Skeletal muscle satellite cell (primary cell): ENCODE data around the gene TACC3. TPM values are rescaled to one million over a fixed set of nuclear protein-coding genes. Genes with fewer than 3 reads are reported as not detected.

ENCODE experiments used
- H3K27me3 ChIP-seq: 2 replicates; pipeline ENCODE4 v1.7.0; 2013; ENCODE audit warnings: low read length; ENCODE audit not compliant: control insufficient read depth, insufficient read depth
- H3K36me3 ChIP-seq: 2 replicates; pipeline ENCODE4 v1.7.0; 2013; ENCODE audit warnings: mild to moderate bottlenecking, control low read depth, low read length; ENCODE audit not compliant: insufficient read depth
- H3K4me1 ChIP-seq: 2 replicates; pipeline ENCODE4 v1.7.0; 2013; ENCODE audit warnings: low read length; ENCODE audit not compliant: control insufficient read depth, insufficient read depth
- H3K4me2 ChIP-seq: 2 replicates; pipeline ENCODE4 v1.7.0; 2013; ENCODE audit warnings: mild to moderate bottlenecking, low read length
- H3K4me3 ChIP-seq: 2 replicates; pipeline ENCODE4 v1.7.0; 2013; ENCODE audit warnings: low read length
- H3K9ac ChIP-seq: 2 replicates; pipeline ENCODE4 v1.7.0; 2013; ENCODE audit warnings: mild to moderate bottlenecking, low read depth, low read length, moderate library complexity
- H3K9me3 ChIP-seq: replicated peaks from 2 replicates; pipeline ENCODE4 v1.7.0; 2013; ENCODE audit warnings: mild to moderate bottlenecking, control low read depth, low read length
- total RNA-seq: library from RNA; depleted of rRNA; stranded (reverse); fragments of >200 nt; gene quantifications from 2 replicates; pipeline ENCODE4 v1.2.3, GENCODE V29; 2012; rRNA removed

TACC3 gene
- total RNA-seq = 14.7 and 18.3 TPM in 2 replicates

DNA sequence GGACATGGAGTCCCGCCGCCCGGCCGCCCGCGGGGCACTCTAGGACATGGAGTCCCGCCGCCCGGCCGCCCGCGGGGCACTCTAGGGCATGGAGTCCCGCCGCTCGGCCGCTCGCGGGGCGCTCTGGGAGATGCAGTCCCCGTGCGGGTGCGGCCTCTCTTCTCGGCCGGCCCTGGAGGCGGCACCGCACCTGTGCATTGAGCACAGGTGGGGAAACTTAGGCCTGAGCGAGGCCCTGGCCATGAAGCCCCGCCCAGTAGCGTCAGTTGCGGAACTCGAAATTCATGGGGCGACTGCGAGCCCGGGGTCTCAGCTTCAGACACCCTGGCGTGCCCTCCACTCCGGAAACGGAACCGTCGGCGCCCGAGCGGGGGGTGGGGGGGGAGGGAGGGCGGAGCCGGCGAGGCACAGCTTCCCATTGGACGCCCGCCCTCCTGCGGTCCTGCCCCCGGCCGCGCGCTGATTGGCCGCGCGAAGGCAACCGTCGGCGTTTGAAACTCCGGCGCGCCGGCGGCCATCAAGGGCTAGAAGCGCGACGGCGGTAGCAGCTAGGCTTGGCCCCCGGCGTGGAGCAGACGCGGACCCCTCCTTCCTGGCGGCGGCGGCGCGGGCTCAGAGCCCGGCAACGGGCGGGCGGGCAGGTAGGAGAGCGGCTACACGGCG lies at the start of gene TACC3, which contains the start of gene TMEM129:
TSS of gene TACC3 (plus strand) at position 519 of the 663 bp plus-strand sequence. CDS start 1,901 bp downstream, outside the sequence.
TSS of gene TMEM129 (minus strand) at position 321 of the 663 bp plus-strand sequence. CDS start 486 bp downstream, outside the sequence.
- Histone ChIP-seq H3K27me3 (no peaks in the 10 kb centered on the region), H3K4me1 (peaks cover 31% of the 10 kb centered on the region), H3K4me2 (peak within 1 kb of the TSS; percentile 94)

GRCh38 chr4:1673671-1674070 lies 47.6 kb upstream of the TACC3 start:
- Histone ChIP-seq H3K36me3 (no peaks in the 10 kb centered on the region), H3K9me3 (no peaks in the 10 kb centered on the region), H3K4me3 (no peak overlapping the region), H3K4me2 (no peak overlapping the region), H3K4me1 (peaks cover under 1% of the 10 kb centered on the region), H3K27me3 (no peaks in the 10 kb centered on the region), H3K9ac (no peak overlapping the region)

More for the DNA sequence above, at the start of gene TACC3, which contains the start of gene TMEM129:
- Histone ChIP-seq H3K4me3 (peak within 1 kb of the TSS; percentile 92), H3K36me3 (peaks cover 37% of the 10 kb centered on the region), H3K9ac (peak within 1 kb of the TSS; percentile 91), H3K9me3 (no peaks in the 10 kb centered on the region)

DNA sequence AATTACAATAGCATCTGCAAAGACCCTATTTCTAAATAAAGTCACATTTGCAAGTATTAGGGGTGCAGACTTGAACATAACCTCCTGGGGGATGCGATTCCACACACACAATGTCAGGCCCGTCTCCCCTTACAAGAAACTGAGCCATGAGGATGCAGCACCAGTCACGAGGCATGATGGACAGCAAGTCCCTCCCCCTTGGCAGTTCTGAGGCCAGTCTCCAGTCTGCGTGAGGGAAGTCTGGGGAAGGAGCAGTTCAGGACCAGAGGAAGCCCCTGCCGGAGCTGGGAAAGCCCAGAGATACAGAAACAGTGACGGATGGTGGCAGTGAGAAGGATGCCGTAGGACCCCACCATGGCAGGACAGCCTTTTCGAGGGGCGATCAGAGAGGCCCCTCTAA lies 46.6 kb upstream of the TACC3 start:
- Histone ChIP-seq H3K27me3 (no peaks in the 10 kb centered on the region), H3K9ac (no peak overlapping the region), H3K4me2 (no peak overlapping the region), H3K36me3 (no peaks in the 10 kb centered on the region), H3K9me3 (no peaks in the 10 kb centered on the region), H3K4me3 (no peak overlapping the region), H3K4me1 (no peaks in the 10 kb centered on the region)

GRCh38 chr4:1675136-1675801 lies 46.1 kb upstream of the TACC3 start:
- no peak overlapping the region for H3K9ac ChIP-seq
- H3K9me3 ChIP-seq = no peaks in the 10 kb centered on the region
- no peak overlapping the region for H3K4me3 ChIP-seq

DNA sequence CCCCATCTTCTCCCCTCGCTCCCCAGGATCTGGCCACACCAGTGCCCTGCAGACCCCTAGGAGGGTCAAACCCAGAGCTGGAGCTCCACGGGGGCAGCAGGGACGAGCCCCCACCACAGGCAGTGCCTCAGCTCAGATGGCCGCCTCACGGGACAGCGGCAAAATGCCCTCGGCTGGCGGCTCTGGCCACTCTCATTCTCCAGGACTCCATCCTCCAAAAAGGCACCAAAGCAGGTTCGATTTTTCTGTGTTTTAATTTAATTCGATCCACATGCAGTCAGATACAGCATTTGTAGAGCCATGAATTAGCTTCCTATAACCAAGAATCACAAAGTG lies 45.6 kb upstream of the TACC3 start:
- no peaks in the 10 kb centered on the region for H3K36me3 ChIP-seq
- H3K9ac ChIP-seq = no peak overlapping the region
- no peak overlapping the region for H3K4me3 ChIP-seq
- no peaks in the 10 kb centered on the region for H3K27me3 ChIP-seq
- no peaks in the 10 kb centered on the region for H3K4me1 ChIP-seq
- H3K9me3 ChIP-seq = no peaks in the 10 kb centered on the region
- no peak overlapping the region for H3K4me2 ChIP-seq

More at GRCh38 chr4:1675136-1675801, 46.1 kb upstream of the TACC3 start:
- H3K4me1 ChIP-seq = no peaks in the 10 kb centered on the region
- no peaks in the 10 kb centered on the region for H3K36me3 ChIP-seq
- H3K27me3 ChIP-seq = no peaks in the 10 kb centered on the region
- H3K4me2 ChIP-seq = no peak overlapping the region

DNA sequence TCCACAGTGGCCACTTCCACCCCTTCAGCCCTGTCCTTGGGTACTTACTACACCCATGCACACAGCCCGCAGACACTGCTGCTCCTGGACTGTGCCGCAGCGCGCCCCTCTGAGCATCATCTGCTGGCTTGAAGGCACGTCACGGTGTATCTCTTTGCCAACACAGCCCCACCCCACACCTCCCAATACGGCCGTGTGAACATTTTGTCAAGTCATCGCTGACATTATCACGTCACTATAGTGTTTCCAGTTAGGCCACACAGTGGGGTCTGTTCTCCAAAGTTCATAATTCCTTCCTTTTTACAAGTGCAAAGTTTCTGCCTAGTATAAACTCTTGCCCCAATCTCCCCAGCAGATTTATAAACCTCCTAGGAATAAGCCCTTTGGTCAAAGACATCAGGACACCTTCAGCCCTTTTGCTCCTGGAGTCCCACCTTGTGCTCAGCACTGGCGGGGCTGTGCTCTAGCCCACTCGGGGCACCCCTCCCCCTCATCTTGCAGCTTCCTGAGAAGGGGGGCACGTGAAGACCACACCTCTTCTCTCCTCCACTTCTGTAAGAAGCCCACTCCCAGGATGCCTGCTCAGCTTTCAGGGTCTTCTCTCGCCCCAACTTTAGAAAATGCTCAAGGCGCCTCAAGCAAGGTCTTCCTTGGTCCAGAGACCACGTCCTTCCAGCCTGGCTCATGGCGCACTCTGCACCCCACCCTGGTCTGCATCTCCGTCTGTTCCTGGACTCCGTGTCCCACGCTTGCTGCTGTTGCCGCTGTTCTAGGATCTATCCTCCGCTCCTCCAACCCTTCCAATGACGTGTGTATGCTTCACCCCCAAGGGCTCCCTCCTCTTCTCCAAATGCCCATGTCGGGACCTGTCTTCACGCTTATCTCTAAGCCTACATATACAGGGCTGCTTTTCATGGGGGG lies 44.5 kb upstream of the TACC3 start:
- no peaks in the 10 kb centered on the region for H3K9me3 ChIP-seq
- H3K4me2 ChIP-seq = no peak overlapping the region
- H3K4me3 ChIP-seq = no peak overlapping the region
- no peaks in the 10 kb centered on the region for H3K4me1 ChIP-seq
- no peak overlapping the region for H3K9ac ChIP-seq
- H3K27me3 ChIP-seq = no peaks in the 10 kb centered on the region
- no peaks in the 10 kb centered on the region for H3K36me3 ChIP-seq

DNA sequence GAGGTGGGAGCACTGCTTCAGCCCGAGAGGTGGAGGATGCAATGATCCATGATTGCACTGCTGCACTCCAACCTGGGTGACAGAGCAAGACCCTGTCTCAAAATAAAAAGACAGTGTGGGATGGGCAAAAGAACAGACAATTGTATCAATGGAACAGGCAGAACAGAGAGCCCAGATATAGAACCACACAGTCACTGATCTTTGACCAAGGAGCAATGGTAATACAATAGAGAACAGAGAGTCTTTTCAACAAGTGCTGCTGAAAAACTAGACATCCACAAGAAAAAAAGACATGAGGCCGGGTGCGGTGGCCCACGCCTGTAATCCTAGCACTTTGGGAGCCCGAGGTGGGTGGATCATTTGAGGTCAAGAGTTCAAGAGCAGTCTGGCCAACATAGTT lies 43.1 kb upstream of the TACC3 start:
- Histone ChIP-seq H3K27me3 (no peaks in the 10 kb centered on the region), H3K9ac (no peak overlapping the region), H3K36me3 (no peaks in the 10 kb centered on the region)

DNA sequence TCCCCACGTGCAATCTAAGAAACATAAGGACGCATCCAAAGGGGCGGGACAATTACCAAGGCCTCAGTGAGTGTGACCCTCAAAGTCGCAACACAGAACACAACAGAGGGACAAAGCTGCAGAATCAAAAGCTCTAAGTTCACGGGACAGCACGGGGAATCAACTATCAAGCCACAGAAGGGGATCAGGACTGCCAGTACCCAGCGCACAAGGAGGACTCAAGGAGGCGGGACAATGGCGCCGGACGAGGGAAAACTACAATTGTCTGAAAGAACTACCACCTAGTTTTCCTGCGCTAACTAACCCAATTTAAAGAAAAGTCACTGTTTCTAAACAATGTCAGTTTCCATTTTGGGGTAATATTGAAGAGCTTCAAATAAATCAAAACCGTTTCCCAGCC lies 38.5 kb upstream of the TACC3 start:
- H3K9ac ChIP-seq = peak overlapping the region; percentile 84

More for the DNA sequence above, 43.1 kb upstream of the TACC3 start:
- no peak overlapping the region for H3K4me3 ChIP-seq
- H3K9me3 ChIP-seq = no peaks in the 10 kb centered on the region
- peaks cover 7% of the 10 kb centered on the region for H3K4me1 ChIP-seq
- no peak overlapping the region for H3K4me2 ChIP-seq

GRCh38 chr4:1683261-1683735 lies 38.0 kb upstream of the TACC3 start:
- no peaks in the 10 kb centered on the region for H3K27me3 ChIP-seq
- H3K4me1 ChIP-seq = peaks cover 17% of the 10 kb centered on the region
- H3K4me3 ChIP-seq = peak overlapping the region; percentile 65
- peak overlapping the region; percentile 81 for H3K4me2 ChIP-seq
- H3K9me3 ChIP-seq = no peaks in the 10 kb centered on the region
- peak overlapping the region; percentile 84 for H3K9ac ChIP-seq
- H3K36me3 ChIP-seq = no peaks in the 10 kb centered on the region

More for the DNA sequence above, 38.5 kb upstream of the TACC3 start:
- Histone ChIP-seq H3K27me3 (no peaks in the 10 kb centered on the region), H3K4me3 (peak overlapping the region; percentile 65), H3K4me2 (peak overlapping the region; percentile 81), H3K4me1 (peaks cover 17% of the 10 kb centered on the region), H3K9me3 (no peaks in the 10 kb centered on the region), H3K36me3 (no peaks in the 10 kb centered on the region)

DNA sequence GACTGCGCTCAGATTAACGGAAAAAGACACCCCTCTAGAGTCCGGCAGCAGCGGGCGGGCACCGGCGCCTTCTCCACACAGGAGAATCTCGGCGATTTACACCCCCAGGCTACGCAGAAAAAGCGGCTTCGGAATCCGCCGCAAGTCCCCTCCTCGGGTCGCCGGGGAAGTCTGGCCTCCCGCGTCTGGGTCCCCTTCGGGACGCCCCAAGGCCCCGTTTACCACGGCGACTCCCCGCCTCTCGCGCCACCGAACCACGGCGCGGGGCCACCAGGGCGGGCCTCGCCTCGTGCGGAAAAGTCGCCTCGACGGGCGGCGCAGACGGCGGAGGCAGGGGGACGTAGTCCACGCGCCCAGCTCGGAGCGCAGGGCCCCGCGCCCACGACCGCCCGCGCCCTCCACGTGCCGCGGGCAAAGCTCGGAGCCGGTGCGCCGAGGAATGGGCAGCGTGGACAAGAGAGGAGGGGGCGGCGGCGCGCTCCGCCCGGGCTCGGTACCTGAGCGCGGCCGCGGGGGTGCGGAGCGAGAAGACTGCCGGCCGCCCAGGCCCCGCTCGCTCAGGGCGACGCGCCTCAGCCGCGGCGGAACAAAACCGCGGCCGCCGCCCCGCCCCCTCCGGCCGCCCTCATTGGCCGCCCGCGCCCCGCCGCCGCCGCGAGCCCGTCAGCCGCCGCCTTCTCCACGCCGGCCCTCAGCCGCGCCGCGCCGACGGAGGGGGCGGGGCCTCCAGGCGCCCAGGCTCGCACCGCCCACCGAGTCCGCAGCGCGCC lies 37.4 kb upstream of the TACC3 start, which contains the start of gene FAM53A:
TSS of gene FAM53A (minus strand) at position 578 of the 770 bp plus-strand sequence. CDS start 15,572 bp downstream, outside the sequence.
- Histone ChIP-seq H3K9ac (peak within 1 kb of the TSS; percentile 84), H3K4me1 (peaks cover 17% of the 10 kb centered on the region), H3K36me3 (no peaks in the 10 kb centered on the region), H3K4me2 (peak within 1 kb of the TSS; percentile 81), H3K9me3 (no peaks in the 10 kb centered on the region), H3K27me3 (no peaks in the 10 kb centered on the region), H3K4me3 (peak within 1 kb of the TSS; percentile 69)
